Tibial artery (tissue), 4 donors: ENCODE data around the gene FLRT2.

Experiments used
- DNase-seq, 2 donors: peaks; one replicate each; pipeline ENCODE4 v3.0.0-alpha.2; 2019
- H3K27ac ChIP-seq, 2 donors: fragments of 200-600 bp; sonication (generic) in 1 of 2; 1 replicate in 1 of 2; 2 replicates in 1 of 2; pipeline ENCODE4 v1.5.1; 2018 to 2019; ENCODE audit warnings: mild to moderate bottlenecking in 1 of 2
- H3K27me3 ChIP-seq, 2 donors: fragments of 200-600 bp; sonication (generic) in 1 of 2; one replicate each; pipeline versions ENCODE4 v1.5.1 to v1.6.0; 2016 to 2019
- H3K36me3 ChIP-seq, 3 donors: fragments of 200-600 bp; sonication (generic) in 2 of 3; one replicate each; pipeline ENCODE4 v1.5.1; 2016 to 2019; ENCODE audit warnings: mild to moderate bottlenecking in 2 of 3
- H3K4me1 ChIP-seq, 4 donors: fragments of 200-600 bp; sonication (generic) in 2 of 4; 1 replicate in 3 of 4; 2 replicates in 1 of 4; pipeline ENCODE4 v1.5.1; 2016 to 2019
- H3K4me3 ChIP-seq, 2 donors: fragments of 200-600 bp; sonication (generic) in 1 of 2; 1 replicate in 1 of 2; 2 replicates in 1 of 2; pipeline ENCODE4 v1.5.1; 2018 to 2019; ENCODE audit warnings: mild to moderate bottlenecking in 2 of 2
- H3K9me3 ChIP-seq, 3 donors: fragments of 200-600 bp; sonication (generic) in 1 of 3; one replicate each; pipeline ENCODE4 v1.5.1; 2016 to 2019
- intact Hi-C: fragments of 100-400 bp; cut with DNase I; formaldehyde crosslinking; loops from one replicate; pipeline ENCODE4 v1.15.0; 2023; ENCODE audit warnings: low total_unique reads
- TF ChIP-seq, protein P1 (sequence below), 2 experiments: fragments of 200-600 bp in 1 of 2; fragments of 450-650 bp in 1 of 2; IDR thresholded peaks; one replicate each; pipeline ENCODE4 v1.5.1; 2017 to 2019; ENCODE audit warnings: antibody characterized with exemption in 2 of 2, mild to moderate bottlenecking in 1 of 2, moderate library complexity in 1 of 2

FLRT2 gene

DNA sequence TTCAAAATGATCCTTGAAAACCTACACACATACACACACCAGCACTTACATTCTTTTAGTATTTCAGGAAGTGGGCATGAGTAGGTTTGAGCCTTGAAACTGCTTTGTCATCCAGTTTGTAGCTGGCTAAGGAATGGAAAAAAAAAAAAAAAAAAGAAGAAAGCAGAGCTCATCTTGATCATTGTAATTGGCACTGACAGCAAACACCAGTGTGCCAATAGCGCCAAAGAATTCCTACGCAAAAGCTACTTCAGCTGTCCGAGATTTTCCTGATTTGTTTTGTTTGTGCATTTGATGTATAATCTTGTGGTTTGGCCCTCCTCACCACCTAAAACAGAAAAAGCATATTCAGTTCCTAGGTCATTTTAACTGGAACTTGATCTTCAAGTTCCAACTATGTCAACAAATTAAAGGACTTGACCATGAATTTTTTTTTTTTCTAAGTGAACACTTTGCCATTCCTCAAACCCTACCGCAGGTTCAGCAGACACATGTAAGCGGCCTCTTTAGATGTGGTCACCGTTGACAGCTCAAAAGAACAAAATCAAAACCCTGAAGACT is 57.3 kb downstream of the FLRT2 start:
- intact Hi-C loops: no loop called here
- no peak overlapping the region for H3K27ac ChIP-seq
- DNase-seq: no peak
- no peaks in the 10 kb centered on the region for H3K9me3 ChIP-seq
- H3K36me3 ChIP-seq: no peaks in the 10 kb centered on the region
- TF ChIP-seq, protein P1, sequence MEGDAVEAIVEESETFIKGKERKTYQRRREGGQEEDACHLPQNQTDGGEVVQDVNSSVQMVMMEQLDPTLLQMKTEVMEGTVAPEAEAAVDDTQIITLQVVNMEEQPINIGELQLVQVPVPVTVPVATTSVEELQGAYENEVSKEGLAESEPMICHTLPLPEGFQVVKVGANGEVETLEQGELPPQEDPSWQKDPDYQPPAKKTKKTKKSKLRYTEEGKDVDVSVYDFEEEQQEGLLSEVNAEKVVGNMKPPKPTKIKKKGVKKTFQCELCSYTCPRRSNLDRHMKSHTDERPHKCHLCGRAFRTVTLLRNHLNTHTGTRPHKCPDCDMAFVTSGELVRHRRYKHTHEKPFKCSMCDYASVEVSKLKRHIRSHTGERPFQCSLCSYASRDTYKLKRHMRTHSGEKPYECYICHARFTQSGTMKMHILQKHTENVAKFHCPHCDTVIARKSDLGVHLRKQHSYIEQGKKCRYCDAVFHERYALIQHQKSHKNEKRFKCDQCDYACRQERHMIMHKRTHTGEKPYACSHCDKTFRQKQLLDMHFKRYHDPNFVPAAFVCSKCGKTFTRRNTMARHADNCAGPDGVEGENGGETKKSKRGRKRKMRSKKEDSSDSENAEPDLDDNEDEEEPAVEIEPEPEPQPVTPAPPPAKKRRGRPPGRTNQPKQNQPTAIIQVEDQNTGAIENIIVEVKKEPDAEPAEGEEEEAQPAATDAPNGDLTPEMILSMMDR (IDR thresholded peaks at IDR 0.05): no peak
- no peaks in the 10 kb centered on the region for H3K4me1 ChIP-seq
- no peaks in the 10 kb centered on the region for H3K27me3 ChIP-seq
- H3K4me3 ChIP-seq: no peak overlapping the region

DNA sequence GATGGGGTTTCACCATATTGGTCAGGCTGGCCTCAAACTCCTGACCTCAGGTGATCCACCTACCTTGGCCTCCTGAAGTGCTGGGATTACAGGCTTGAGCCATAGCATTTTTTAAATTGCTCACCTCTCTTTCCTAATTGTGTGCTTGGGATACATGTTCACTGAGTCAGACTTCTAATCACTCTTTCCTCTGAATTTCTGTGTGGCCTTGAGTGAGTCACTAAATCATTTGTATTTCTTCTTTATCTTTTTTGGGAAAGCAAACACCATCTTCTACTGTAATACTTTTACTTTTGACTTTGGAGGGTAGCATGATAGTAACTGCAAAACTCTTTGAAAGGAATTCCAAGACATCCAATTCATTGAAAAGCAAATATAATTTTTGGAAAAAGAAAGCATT is 60.8 kb downstream of the FLRT2 start:
- Histone ChIP-seq H3K27ac (no peak overlapping the region), H3K4me1 (no peaks in the 10 kb centered on the region), H3K36me3 (no peaks in the 10 kb centered on the region), H3K4me3 (no peak overlapping the region), H3K27me3 (no peaks in the 10 kb centered on the region), H3K9me3 (no peaks in the 10 kb centered on the region)
- no peak for DNase-seq
- TF ChIP-seq, protein P1 (IDR thresholded peaks at IDR 0.05): no peak
- intact Hi-C loops: no loop called here

DNA sequence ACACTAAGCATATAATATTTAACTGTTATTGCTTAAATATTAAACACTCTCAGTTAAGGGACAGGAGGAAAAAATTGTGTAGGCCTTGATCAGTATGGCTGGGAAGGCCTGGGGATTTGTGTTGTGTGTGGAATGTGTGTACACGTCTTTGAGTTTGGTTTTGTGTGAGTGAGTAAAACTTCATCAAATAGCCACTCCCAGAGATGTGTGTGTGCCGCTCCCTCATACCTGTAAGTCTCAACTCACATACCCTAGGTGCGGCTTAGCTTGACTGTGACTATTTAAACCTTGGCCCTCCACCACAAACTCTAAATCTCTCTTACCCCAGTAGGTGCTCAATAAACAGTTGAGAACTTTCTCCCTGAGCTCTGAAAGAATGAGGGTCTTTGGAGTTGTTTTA is 64.3 kb downstream of the FLRT2 start:
- Histone ChIP-seq H3K27me3 (no peaks in the 10 kb centered on the region), H3K4me3 (no peak overlapping the region), H3K4me1 (no peaks in the 10 kb centered on the region), H3K27ac (no peak overlapping the region), H3K36me3 (no peaks in the 10 kb centered on the region), H3K9me3 (no peaks in the 10 kb centered on the region)
- intact Hi-C loops: no loop called here
- no peak for DNase-seq
- TF ChIP-seq, protein P1 (IDR thresholded peaks at IDR 0.05): no peak

DNA sequence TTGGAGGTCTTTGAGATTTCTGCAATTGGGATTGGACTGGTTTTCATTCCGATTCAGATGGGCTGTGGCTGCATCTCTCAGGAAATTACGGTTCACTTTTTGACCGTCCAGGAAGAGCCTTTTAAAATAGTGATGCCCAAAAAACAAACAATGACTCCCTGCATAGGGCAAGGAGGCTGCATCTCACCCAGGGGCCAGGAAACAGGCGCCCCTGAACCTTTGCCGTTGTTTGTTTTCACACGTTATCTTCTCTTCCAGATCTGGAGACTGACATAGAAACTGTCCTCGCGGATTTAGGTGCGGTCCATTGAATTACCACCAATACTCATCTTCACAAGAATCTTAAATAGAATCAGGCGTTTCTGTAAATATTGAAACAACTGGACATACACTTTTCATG is 66.0 kb downstream of the FLRT2 start:
- intact Hi-C loops: no loop called here
- Histone ChIP-seq H3K4me3 (no peak overlapping the region), H3K27me3 (no peaks in the 10 kb centered on the region), H3K27ac (no peak overlapping the region), H3K9me3 (no peaks in the 10 kb centered on the region), H3K36me3 (no peaks in the 10 kb centered on the region), H3K4me1 (peaks cover 0 to 2% (median 0%) of the 10 kb centered on the region in 4 donors)
- DNase-seq: no peak
- TF ChIP-seq, protein P1 (IDR thresholded peaks at IDR 0.05): no peak

DNA sequence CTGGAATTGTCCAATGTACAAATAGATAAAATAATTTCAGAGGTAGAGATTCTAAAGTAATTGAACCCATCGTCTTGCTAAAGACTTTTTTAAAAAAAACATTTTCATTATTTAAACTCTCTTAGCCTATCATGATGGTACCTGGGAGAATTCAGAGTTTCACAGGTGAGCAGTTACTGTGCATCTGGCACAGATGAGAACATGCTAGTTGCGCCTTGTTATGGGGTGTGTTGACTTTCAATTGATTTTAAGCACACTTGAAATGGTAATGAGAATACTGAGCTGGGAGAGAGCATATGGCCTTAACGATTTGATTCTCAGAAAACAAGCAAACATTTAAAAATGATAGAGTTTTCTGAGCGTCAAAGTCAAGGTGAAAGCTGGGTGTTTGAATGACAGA is 66.6 kb downstream of the FLRT2 start:
- Histone ChIP-seq H3K27me3 (no peaks in the 10 kb centered on the region), H3K4me1 (peaks cover 0 to 7% (median 0%) of the 10 kb centered on the region in 4 donors), H3K27ac (no peak overlapping the region), H3K36me3 (no peaks in the 10 kb centered on the region), H3K4me3 (no peak overlapping the region), H3K9me3 (no peaks in the 10 kb centered on the region)
- DNase-seq: no peak
- intact Hi-C loops: no loop called here
- TF ChIP-seq, protein P1 (IDR thresholded peaks at IDR 0.05): no peak

DNA sequence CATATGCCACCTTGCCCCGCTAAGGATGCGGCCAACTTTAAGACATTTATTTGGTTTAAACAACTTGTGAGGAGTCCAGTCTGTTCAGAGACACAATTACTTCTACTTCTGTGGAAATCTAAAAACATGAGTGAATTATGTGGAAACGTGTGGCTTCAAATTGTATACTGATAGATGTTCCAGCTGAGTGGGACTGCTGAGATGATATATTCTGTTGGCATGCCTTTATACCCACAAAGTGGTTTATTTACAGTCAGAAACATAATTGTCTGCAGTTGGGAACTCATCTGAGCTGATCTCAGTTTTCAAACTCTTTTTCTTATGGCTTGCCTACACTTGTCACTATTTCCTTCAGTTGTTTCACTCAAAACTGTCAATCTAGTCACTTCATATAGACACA is 67.8 kb downstream of the FLRT2 start:
- H3K9me3 ChIP-seq: no peaks in the 10 kb centered on the region
- no peak overlapping the region for H3K4me3 ChIP-seq
- H3K4me1 ChIP-seq: peaks cover 0 to 7% (median 0%) of the 10 kb centered on the region in 4 donors
- TF ChIP-seq, protein P1 (IDR thresholded peaks at IDR 0.05): no peak
- DNase-seq: no peak
- intact Hi-C loops: no loop called here
- H3K27me3 ChIP-seq: no peaks in the 10 kb centered on the region
- no peaks in the 10 kb centered on the region for H3K36me3 ChIP-seq
- H3K27ac ChIP-seq: no peak overlapping the region
